PC-3 (cell line): ENCODE results near the gene SMC6.

ENCODE experiments used
- CTCF ChIP-seq: fragments of 300-600 bp; sonication (generic); conservative IDR thresholded peaks from 2 replicates; pipeline ENCODE4 v1.5.1; 2017; ENCODE audit warnings: antibody characterized with exemption, low read depth, mild to moderate bottlenecking, low read length
- EZH2 ChIP-seq: fragments of 300-600 bp; sonication (generic); IDR thresholded peaks from one replicate; pipeline ENCODE4 v1.6.1; 2017; ENCODE audit warnings: antibody characterized with exemption, mild to moderate bottlenecking, low read length; ENCODE audit not compliant: unreplicated experiment

GRCh38 chr2:17772532-17772931 lies 18.9 kb upstream of the SMC6 start:
- TF ChIP-seq CTCF (no peak), EZH2 (no peak)
